Left ventricle myocardium inferior (tissue), 1 donor: ENCODE measurements around the gene TSKS. TPM values are rescaled to one million over a fixed set of nuclear protein-coding genes. Genes with fewer than 3 reads are reported as not detected.

Experiments
- DNase-seq: peaks from one replicate; pipeline ENCODE4 v3.0.0-alpha.2; 2020
- H3K27ac ChIP-seq: fragments of 200-600 bp; replicated peaks from 2 replicates; pipeline ENCODE4 v1.8.0; 2021
- H3K27me3 ChIP-seq: fragments of 200-600 bp; 2 replicates; pipeline ENCODE4 v1.8.0; 2021; ENCODE audit warnings: low read depth
- H3K36me3 ChIP-seq: fragments of 200-600 bp; 2 replicates; pipeline ENCODE4 v1.8.0; 2021
- H3K4me1 ChIP-seq: fragments of 200-600 bp; 2 replicates; pipeline ENCODE4 v1.8.0; 2021
- H3K4me3 ChIP-seq: fragments of 200-600 bp; 2 replicates; pipeline ENCODE4 v1.8.0; 2021; ENCODE audit warnings: mild to moderate bottlenecking, moderate library complexity
- H3K9me3 ChIP-seq: fragments of 200-600 bp; replicated peaks from 2 replicates; pipeline ENCODE4 v1.8.0; 2021
- intact Hi-C: fragments of 100-400 bp; cut with micrococcal nuclease; formaldehyde crosslinking; loops from one replicate; pipeline ENCODE4 v1.11.0; 2022
- total RNA-seq: library from RNA; stranded (reverse); fragmentation: NEBNext Ultra II Directional; extraction: Animal tissue kit (Norgen Biotek cat#: 25700); gene quantifications from one replicate; pipeline ENCODE4 v1.2.1, GENCODE V29; 2021
- TF ChIP-seq, protein P1 (sequence below): fragments of 200-600 bp; IDR thresholded peaks from 2 replicates; pipeline ENCODE4 v1.8.0; 2021; ENCODE audit warnings: antibody characterized with exemption, mild to moderate bottlenecking, borderline replicate concordance
- donor health status: DM: no; HTN: yes; CAD: no; lungs with severe emphysema.

The TSKS gene
- total RNA-seq, 1 donor from 2014 or later = 0.38 TPM

DNA sequence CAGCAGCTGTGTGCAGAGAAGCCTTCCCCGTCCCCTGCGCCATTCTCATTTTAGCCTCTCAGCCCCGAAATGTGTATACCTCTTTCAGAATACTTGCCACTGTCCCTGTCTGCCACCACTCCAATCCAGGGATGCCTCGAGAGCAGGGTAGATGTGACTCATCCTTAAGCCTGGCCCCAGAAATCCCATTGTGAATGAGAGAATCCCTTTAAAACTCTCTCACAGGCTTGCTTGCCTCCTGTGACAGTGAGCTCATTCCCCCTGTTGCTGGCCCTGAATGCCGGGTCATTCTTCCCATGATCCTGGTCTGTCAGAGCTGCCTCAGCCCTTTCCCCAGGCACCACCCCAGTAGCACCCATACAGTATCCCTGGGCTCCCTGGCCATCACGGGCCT lies 13.3 kb upstream of the TSKS start:
- intact Hi-C loops = no loop called here
- peaks cover 14% of the 10 kb centered on the region for H3K36me3 ChIP-seq

DNA sequence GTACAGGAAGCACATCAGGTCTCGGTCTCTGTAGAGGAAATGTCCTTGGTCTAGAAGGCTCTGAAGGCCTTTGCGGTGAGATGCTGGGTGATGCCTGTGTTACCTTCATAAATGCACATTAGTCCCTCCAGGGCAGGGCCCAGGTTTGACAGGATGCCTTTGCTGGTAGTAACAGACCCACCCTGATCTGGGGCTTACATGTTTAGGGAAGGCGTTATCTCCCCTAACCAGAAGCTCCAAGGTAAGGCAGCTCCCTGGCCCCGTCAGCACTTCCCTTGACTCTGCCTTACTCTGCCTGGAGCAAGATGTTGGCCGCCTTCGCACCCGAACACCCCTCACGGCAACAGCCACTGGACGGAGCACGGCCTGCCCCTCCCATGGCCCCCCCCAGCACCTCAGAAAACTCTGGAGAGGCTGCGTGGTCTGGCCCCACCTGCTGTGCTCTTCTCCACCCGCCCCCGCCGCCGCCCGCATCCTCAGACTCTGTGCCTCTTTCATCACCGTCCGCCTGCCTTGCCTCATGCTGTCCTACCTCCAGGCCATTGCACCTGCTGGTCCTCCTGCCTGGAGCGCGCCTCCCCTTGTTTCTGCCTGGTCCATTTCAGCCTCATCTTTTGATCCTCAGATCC lies 12.8 kb upstream of the TSKS start:
- intact Hi-C loops = no loop called here
- no peaks in the 10 kb centered on the region for H3K27me3 ChIP-seq
- H3K4me1 ChIP-seq = peaks cover 4% of the 10 kb centered on the region
- H3K4me3 ChIP-seq = no peak overlapping the region
- H3K27ac ChIP-seq = no peak overlapping the region
- peaks cover 14% of the 10 kb centered on the region for H3K36me3 ChIP-seq
- no peak for DNase-seq
- TF ChIP-seq, protein P1, sequence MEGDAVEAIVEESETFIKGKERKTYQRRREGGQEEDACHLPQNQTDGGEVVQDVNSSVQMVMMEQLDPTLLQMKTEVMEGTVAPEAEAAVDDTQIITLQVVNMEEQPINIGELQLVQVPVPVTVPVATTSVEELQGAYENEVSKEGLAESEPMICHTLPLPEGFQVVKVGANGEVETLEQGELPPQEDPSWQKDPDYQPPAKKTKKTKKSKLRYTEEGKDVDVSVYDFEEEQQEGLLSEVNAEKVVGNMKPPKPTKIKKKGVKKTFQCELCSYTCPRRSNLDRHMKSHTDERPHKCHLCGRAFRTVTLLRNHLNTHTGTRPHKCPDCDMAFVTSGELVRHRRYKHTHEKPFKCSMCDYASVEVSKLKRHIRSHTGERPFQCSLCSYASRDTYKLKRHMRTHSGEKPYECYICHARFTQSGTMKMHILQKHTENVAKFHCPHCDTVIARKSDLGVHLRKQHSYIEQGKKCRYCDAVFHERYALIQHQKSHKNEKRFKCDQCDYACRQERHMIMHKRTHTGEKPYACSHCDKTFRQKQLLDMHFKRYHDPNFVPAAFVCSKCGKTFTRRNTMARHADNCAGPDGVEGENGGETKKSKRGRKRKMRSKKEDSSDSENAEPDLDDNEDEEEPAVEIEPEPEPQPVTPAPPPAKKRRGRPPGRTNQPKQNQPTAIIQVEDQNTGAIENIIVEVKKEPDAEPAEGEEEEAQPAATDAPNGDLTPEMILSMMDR = no peak
- no peaks in the 10 kb centered on the region for H3K9me3 ChIP-seq

More for the DNA sequence above, 13.3 kb upstream of the TSKS start:
- Histone ChIP-seq H3K9me3 (no peaks in the 10 kb centered on the region), H3K27me3 (no peaks in the 10 kb centered on the region), H3K27ac (no peak overlapping the region), H3K4me3 (no peak overlapping the region), H3K4me1 (peaks cover 4% of the 10 kb centered on the region)
- no peak for DNase-seq
- TF ChIP-seq, protein P1 = no peak

DNA sequence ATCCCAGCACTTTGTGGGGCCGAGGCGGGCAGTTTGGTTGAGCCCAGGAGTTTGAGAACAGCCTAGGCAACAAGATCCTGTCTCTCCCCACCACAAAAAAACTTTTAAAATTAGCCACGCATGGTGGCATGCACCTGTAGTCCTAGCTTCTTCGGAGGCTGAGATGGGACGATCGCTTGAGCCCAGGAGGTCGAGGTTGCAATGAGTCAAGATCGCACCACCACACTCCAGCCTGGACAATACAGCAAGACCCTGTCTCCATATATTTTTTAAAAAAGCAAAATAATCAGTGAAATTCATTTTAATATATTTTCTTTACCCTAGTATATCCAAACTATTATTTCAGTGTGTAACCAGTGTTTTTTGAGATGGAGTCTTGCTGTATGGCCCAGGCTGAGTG lies 11.9 kb upstream of the TSKS start:
- intact Hi-C loops = no loop called here
- TF ChIP-seq, protein P1 = no peak
- H3K36me3 ChIP-seq = peaks cover 14% of the 10 kb centered on the region

DNA sequence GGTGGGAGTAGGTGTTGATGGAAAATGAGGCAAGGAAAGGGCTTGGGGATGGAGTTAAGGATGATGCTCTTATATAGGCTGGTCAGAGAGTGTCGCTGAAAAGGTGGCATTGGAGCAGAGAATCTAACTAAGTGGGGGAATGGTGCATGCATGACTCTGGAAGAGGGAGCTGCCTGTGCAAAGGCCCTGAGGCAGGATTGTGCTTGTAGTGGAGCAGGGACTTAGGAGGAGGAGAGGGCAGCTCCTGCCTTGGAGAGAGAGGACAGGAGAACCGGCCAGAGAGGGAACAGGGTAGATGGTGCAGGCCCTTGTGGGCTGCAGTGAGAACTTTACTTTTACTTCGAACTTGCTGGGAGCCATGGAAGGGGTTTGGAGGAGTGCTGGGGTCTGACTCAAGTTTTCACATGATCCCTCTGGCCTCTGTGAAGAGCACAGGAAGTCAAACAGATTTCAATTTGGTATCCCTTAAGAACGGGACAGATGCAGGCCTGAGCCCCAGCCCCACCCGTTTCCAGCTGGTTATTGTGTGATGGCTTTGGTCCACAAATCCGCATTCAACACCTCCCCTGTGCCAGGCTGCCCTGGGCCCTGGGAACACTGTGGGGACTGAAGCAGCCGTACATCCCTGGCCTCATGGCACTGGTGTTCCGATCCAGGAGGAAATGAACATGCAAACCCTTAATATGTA lies 10.7 kb upstream of the TSKS start:
- DNase-seq = no peak
- Histone ChIP-seq H3K36me3 (peaks cover 14% of the 10 kb centered on the region), H3K27ac (no peak overlapping the region), H3K27me3 (no peaks in the 10 kb centered on the region), H3K4me3 (no peak overlapping the region), H3K9me3 (no peaks in the 10 kb centered on the region), H3K4me1 (peaks cover 22% of the 10 kb centered on the region)
- TF ChIP-seq, protein P1 = no peak
- intact Hi-C loops = no loop called here

More for the DNA sequence above, 11.9 kb upstream of the TSKS start:
- Histone ChIP-seq H3K9me3 (no peaks in the 10 kb centered on the region), H3K27me3 (no peaks in the 10 kb centered on the region), H3K4me3 (no peak overlapping the region), H3K27ac (no peak overlapping the region), H3K4me1 (peaks cover 13% of the 10 kb centered on the region)
- DNase-seq = no peak

DNA sequence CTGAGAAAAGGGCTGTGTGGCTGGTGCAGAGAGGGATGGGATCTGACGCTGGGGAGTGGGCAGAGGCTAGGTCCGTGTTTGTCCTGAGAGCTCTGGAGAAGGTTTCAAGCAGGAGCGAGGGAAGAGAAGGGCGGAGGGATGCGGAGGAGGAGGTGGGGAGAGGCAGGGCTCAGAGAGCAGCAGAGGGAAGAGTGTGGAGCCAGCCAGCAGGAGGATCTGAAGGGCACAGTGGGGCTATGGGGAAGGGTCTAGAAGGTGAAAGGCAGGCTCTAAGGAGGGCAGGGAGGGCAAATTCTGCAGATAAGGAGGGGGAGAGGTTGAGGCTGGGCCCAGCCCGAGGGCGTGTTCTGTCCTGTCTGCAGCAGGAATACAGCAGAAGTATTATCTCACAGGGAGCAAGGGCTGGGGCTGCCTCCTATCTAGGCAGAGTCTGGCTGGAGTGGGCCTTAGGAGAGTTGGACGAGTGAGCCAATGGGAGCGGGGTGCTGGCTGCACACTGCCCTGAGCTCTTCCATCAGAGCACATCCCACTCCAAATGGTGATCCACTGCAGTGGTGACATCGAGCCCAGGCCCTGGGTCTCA lies 9.8 kb upstream of the TSKS start:
- no peak overlapping the region for H3K4me3 ChIP-seq
- no peaks in the 10 kb centered on the region for H3K27me3 ChIP-seq
- no peak for DNase-seq
- TF ChIP-seq, protein P1 = no peak
- H3K27ac ChIP-seq = no peak overlapping the region
- intact Hi-C loops = no loop called here
- H3K9me3 ChIP-seq = no peaks in the 10 kb centered on the region
- peaks cover 31% of the 10 kb centered on the region for H3K4me1 ChIP-seq
- H3K36me3 ChIP-seq = peaks cover 14% of the 10 kb centered on the region
